ENCODE data around the gene PACRG. TPM values are rescaled to one million over a fixed set of nuclear protein-coding genes. Genes with fewer than 3 reads are reported as not detected.
A peak's percentile ranks its signal among the peaks of the same experiment; 100 is the strongest.

PACRG gene
- polyA plus RNA-seq, 10 donors, result 1.6 to 2.6 (median 2.4) TPM

- DNase-seq, result no peak
Observed at GRCh38 chr6:163133691-163134090, 405.9 kb downstream of the PACRG start.

GRCh38 chr6:163136681-163137397 is 409.1 kb downstream of the PACRG start:
- no peak for DNase-seq

GRCh38 chr6:163137398-163137881 is 409.7 kb downstream of the PACRG start:
- DNase-seq, result no peak

- DNase-seq, result no peak
Observed at GRCh38 chr6:163146036-163146435, 418.3 kb downstream of the PACRG start.

- DNase-seq, result no peak
Observed at GRCh38 chr6:163147994-163148393, 420.2 kb downstream of the PACRG start.

- DNase-seq, result no peak
Observed at GRCh38 chr6:163148451-163149278, 420.9 kb downstream of the PACRG start.

- no peak for DNase-seq
Observed at GRCh38 chr6:163149279-163149848, 421.6 kb downstream of the PACRG start.

GRCh38 chr6:163151212-163151611 is 423.4 kb downstream of the PACRG start:
- DNase-seq, result no peak

- DNase-seq, result peak in 2 of 3 donors; percentile 13 to 36
Observed at GRCh38 chr6:163152701-163153100, 424.9 kb downstream of the PACRG start.

- no peak for DNase-seq
Observed at GRCh38 chr6:163159110-163159509, 431.3 kb downstream of the PACRG start.

- DNase-seq, result no peak
Observed at GRCh38 chr6:163159689-163160088, 431.9 kb downstream of the PACRG start.

- no peak for DNase-seq
Observed at GRCh38 chr6:163162007-163162873, 434.5 kb downstream of the PACRG start.

GRCh38 chr6:163162874-163163213 is 435.1 kb downstream of the PACRG start:
- no peak for DNase-seq

- no peak for DNase-seq
Observed at GRCh38 chr6:163164175-163164900, 436.6 kb downstream of the PACRG start.

- DNase-seq, result no peak
Observed at GRCh38 chr6:163165155-163165910, 437.6 kb downstream of the PACRG start.

GRCh38 chr6:163165922-163166321 is 438.1 kb downstream of the PACRG start:
- DNase-seq, result no peak

GRCh38 chr6:163166507-163166906 is 438.7 kb downstream of the PACRG start:
- no peak for DNase-seq

GRCh38 chr6:163169521-163169920 is 441.7 kb downstream of the PACRG start:
- no peak for DNase-seq

- no peak for DNase-seq
Observed at GRCh38 chr6:163170294-163170883, 442.6 kb downstream of the PACRG start.

GRCh38 chr6:163173741-163174140 is 446.0 kb downstream of the PACRG start:
- no peak for DNase-seq
